Mucosa of descending colon (tissue), 3 donors: ENCODE data around the gene SMG6. TPM values are rescaled to one million over a fixed set of nuclear protein-coding genes. Genes with fewer than 3 reads are reported as not detected.
"Not testable (repeated sequence)": the region's sequence is repeated elsewhere in the genome, so short reads cannot be mapped to it uniquely, and the experiment has no call there.

Experiments
- ATAC-seq: fragments of 200-7000 bp; cut with Tn5 transposase; one replicate; pipeline ENCODE4 v1.9.1; 2020; ENCODE audit warnings: mild to moderate bottlenecking, moderate library complexity
- DNase-seq, 3 donors: peaks; one replicate each; pipeline ENCODE4 v3.0.0-alpha.2; 2020
- H3K36me3 ChIP-seq: fragments of 200-600 bp; one replicate; pipeline ENCODE4 v1.8.0; 2021; ENCODE audit warnings: low read depth, mild to moderate bottlenecking
- H3K4me1 ChIP-seq: fragments of 200-600 bp; one replicate; pipeline ENCODE4 v1.8.0; 2021; ENCODE audit warnings: low read depth, mild to moderate bottlenecking
- H3K4me3 ChIP-seq: fragments of 200-600 bp; one replicate; pipeline ENCODE4 v1.8.0; 2021; ENCODE audit warnings: mild to moderate bottlenecking
- H3K9me3 ChIP-seq: fragments of 200-600 bp; one replicate; pipeline ENCODE4 v1.8.0; 2021; ENCODE audit warnings: mild to moderate bottlenecking
- intact Hi-C, 2 donors: fragments of 100-400 bp; cut with DNase I in 1 of 2; cut with micrococcal nuclease in 1 of 2; formaldehyde crosslinking; loops; one replicate each; pipeline versions ENCODE4 v1.11.0 to v1.11.1; 2022; cut with DNase I, micrococcal nuclease
- total RNA-seq, 3 donors: library from RNA; stranded (reverse); fragmentation: NEBNext Ultra II Directional in 2 of 3; extraction: Animal tissue kit (Norgen Biotek cat#: 25700) in 2 of 3; gene quantifications; one replicate each; pipeline versions ENCODE4 v1.2.1 to v1.2.4, GENCODE V29; 2021 to 2023
- TF ChIP-seq, protein P1 (sequence below): fragments of 200-600 bp; IDR thresholded peaks from one replicate; pipeline ENCODE4 v1.8.0; 2022; ENCODE audit warnings: antibody characterized with exemption, mild to moderate bottlenecking
- donor health status: DM: no; HTN: no; CAD: no; lungs with moderate emphysema.
- donor health status: DM: no; HTN: no; CAD: no.
- donor health status: DM: no; HTN: yes; CAD: no.

SMG6 gene
- total RNA-seq, 3 donors from 2014 or later: 25.9 to 41.6 (median 38.8) TPM

DNA sequence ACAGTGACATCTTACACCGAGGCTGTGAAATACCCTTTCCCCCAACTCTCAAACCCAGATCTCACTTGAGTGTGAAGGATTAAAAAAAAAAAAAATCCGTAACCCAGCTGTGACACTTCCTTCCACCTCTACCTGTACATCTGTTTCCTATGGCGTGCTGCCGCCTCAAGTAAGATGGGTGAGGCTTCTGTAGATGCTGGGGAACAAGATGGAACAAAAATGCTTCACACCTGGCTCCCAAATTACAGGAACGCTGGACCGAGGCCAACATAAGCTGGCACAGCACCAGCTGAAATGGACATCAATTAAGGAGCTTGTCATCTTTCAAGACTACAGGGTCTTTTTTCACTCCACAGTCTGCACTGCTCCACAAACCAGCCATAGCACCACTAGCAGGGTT is 152.8 kb downstream of the SMG6 start:
- no peaks in the 10 kb centered on the region for H3K4me1 ChIP-seq
- intact Hi-C loops: no loop called here
- no peaks in the 10 kb centered on the region for H3K36me3 ChIP-seq
- ATAC-seq (no peak), DNase-seq (no peak)
- H3K4me3 ChIP-seq: no peak overlapping the region
- TF ChIP-seq, protein P1, sequence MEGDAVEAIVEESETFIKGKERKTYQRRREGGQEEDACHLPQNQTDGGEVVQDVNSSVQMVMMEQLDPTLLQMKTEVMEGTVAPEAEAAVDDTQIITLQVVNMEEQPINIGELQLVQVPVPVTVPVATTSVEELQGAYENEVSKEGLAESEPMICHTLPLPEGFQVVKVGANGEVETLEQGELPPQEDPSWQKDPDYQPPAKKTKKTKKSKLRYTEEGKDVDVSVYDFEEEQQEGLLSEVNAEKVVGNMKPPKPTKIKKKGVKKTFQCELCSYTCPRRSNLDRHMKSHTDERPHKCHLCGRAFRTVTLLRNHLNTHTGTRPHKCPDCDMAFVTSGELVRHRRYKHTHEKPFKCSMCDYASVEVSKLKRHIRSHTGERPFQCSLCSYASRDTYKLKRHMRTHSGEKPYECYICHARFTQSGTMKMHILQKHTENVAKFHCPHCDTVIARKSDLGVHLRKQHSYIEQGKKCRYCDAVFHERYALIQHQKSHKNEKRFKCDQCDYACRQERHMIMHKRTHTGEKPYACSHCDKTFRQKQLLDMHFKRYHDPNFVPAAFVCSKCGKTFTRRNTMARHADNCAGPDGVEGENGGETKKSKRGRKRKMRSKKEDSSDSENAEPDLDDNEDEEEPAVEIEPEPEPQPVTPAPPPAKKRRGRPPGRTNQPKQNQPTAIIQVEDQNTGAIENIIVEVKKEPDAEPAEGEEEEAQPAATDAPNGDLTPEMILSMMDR: no peak
- H3K9me3 ChIP-seq: no peaks in the 10 kb centered on the region

DNA sequence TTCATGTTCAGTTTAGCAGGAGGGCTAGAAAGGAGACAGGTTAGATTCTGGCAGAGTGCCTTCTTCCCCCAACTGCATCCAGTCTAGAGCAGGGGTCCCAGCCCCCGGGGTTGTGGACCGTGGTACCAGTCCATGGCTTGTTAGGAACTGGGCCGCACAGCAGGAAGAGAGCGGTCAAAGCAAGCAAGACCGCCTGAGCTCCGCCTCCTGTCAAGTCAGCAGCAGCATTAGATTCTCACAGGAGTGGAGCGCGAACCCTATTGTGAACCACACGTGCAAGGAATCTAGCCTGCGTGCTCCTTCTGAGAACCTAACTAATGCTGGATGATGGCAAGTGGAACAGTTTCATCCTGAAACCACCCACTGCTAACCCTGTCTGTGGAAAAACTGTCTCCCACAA is 153.7 kb downstream of the SMG6 start:
- Histone ChIP-seq H3K4me3 (no peak overlapping the region), H3K36me3 (no peaks in the 10 kb centered on the region), H3K9me3 (no peaks in the 10 kb centered on the region), H3K4me1 (no peaks in the 10 kb centered on the region)
- TF ChIP-seq, protein P1: no peak
- no peak for DNase-seq
- ATAC-seq: no peak
- intact Hi-C loops: no loop called here

DNA sequence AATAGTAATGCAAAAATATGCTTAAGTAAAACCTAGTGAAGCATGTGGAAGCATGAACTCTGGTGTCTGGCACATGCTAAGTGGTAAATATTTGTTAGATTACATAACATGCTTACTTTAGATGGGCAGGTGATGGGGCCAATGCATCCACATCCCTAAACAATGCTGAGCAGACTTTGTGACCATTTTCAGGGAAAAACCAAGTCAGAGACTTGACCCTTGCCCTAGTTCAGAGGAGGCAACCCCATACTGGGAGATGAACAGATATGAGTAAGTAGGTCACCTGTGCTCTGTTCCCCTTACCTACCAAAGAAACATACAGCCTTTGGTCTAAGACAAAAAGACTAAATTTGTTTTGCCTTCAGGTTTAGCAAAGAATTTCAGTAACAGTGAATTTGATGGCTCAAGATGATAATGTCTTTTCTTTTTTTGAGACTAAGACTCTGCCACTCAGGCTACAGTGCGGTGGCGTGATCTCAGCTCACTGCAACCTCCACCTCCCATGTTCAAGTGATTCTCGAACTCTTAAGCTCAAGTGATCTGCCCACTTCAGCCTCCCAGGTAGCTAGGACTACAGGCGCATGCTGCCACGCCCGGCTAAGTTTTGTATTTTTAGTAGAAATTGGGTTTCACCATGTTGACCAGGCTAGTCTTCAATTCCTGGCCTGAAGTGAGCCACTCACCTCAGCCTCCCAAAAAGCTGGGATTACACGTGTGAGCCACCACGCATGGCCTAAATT is 157.3 kb downstream of the SMG6 start:
- no peak for ATAC-seq

DNA sequence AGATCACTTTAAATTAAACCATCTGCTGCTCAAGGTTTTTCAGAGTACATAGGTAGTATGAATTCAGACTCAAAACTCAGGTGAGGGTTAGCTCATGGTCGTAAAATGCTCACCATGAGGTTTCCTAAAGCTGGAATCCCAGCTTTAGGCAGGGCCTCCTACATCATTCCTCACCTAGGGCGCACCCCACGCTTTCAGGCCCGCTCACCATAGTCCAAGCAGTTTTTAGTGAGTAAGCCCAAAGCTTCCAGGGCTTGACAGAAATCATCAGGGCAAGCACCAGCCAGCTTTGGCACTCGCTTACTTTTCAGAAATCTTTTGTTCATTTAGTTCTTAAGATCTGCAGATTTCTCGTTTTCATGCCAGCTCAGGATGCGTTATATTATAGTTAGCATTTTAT is 158.9 kb downstream of the SMG6 start:
- ATAC-seq (no peak), DNase-seq (no peak)
- intact Hi-C loops: no loop called here
- Histone ChIP-seq H3K4me3 (no peak overlapping the region), H3K4me1 (no peaks in the 10 kb centered on the region), H3K36me3 (no peaks in the 10 kb centered on the region), H3K9me3 (no peaks in the 10 kb centered on the region)
- TF ChIP-seq, protein P1: no peak

More for the DNA sequence above, 157.3 kb downstream of the SMG6 start:
- no peak overlapping the region for H3K4me3 ChIP-seq
- no peaks in the 10 kb centered on the region for H3K36me3 ChIP-seq
- H3K4me1 ChIP-seq: no peaks in the 10 kb centered on the region
- no peak for DNase-seq
- no peaks in the 10 kb centered on the region for H3K9me3 ChIP-seq
- intact Hi-C loops: no loop called here
- TF ChIP-seq, protein P1: no peak

DNA sequence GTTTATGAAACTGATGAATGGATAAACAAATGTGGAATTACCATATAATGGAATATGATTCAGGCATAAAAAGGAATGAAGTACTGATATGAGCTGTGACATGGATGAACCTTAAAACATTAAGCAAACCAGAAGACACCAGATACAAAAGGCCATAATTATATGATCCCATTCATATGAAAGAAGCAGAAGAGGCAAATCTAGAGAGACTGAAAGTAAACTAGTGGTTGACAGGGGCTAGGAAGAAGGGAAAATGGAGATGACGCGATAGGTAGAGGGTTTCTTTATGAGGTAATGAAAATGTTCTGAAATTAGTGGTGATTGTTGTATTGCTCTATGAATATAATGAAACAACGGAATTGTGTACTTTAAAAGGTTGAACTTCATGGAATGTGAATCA is 160.3 kb downstream of the SMG6 start:
- H3K4me3 ChIP-seq: no peak overlapping the region
- intact Hi-C loops: no loop called here
- no peak for ATAC-seq
- peaks cover 7% of the 10 kb centered on the region for H3K4me1 ChIP-seq
- TF ChIP-seq, protein P1: no peak
- no peak for DNase-seq
- H3K9me3 ChIP-seq: no peaks in the 10 kb centered on the region
- H3K36me3 ChIP-seq: no peaks in the 10 kb centered on the region

DNA sequence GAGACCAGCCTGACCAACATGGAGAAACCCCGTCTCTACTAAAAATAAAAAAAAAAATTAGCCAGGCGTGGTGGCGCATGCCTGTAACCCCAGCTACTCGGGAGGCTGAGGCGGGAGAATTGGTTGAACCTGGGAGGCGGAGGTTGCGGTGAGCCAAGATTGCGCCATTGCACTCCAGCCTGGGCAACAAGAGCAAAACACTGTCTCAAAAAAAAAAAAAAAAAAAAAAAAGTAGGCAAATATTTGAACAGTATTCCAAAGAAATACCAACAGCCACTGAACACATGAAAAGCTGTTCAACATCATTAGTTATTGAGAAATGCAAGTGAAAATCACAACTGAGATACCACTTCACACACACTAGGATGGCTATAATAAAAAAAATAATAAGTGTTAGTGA is 160.9 kb downstream of the SMG6 start:
- ATAC-seq: not testable (repeated sequence)

More for the DNA sequence above, 160.9 kb downstream of the SMG6 start:
- H3K9me3 ChIP-seq, H3K36me3 ChIP-seq, H3K4me1 ChIP-seq, H3K4me3 ChIP-seq, DNase-seq, intact Hi-C loops: not testable (repeated sequence)
